Activated effector memory CD4-positive, alpha-beta T cell treated with anti-CD3 and anti-CD28 coated beads, Interleukin-2, amount 50 U/mL, for 16 hours (primary cell): ENCODE results near the gene AGPAT3.

Experiments used
- DNase-seq: peaks from one replicate; pipeline ENCODE4 v3.0.0-alpha.2; 2020

Gene AGPAT3

DNA sequence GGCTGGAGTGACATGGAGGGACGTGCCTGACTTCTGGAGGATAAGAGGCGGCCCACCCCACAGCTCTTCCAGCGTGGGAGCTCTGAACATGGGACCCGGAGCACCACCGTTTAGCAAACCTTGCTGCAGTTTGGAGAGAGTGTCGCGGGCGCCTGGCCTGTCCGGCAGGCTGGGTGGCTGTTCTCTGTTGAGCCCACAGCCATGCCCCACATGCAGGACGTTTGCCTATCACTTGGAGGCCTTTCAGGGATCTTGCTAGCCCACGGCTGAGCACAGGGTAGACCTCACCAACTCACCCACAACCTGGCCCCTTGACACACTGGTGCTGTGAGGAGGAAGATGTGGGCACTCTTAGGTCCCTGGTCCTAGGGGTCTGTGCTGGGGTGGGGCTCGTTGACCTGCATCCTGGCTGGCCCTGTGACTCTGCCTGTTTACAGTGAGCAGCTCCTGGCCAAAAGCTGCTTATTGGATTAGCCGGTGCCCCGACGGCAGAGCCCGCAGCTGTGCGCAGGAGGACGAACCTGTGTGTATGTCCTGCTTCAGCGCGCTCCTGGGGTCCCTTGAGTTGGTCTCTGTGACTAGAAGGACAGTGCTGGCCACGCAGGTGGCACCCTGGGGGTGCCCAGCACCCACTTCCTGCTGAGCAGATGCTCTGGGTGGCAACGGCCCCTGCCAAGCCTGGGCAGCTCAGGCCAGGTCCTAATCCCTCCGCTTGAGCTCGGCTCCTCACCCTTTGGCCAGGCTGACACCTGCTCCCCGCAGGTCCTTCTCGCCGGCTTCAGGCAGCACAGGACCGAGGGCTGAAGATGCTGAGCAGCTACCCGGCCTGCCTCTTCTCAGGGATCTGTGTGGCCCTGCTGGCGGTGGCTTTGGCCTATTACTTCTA lies 74.7 kb downstream of the AGPAT3 start:
- DNase-seq = no peak

DNA sequence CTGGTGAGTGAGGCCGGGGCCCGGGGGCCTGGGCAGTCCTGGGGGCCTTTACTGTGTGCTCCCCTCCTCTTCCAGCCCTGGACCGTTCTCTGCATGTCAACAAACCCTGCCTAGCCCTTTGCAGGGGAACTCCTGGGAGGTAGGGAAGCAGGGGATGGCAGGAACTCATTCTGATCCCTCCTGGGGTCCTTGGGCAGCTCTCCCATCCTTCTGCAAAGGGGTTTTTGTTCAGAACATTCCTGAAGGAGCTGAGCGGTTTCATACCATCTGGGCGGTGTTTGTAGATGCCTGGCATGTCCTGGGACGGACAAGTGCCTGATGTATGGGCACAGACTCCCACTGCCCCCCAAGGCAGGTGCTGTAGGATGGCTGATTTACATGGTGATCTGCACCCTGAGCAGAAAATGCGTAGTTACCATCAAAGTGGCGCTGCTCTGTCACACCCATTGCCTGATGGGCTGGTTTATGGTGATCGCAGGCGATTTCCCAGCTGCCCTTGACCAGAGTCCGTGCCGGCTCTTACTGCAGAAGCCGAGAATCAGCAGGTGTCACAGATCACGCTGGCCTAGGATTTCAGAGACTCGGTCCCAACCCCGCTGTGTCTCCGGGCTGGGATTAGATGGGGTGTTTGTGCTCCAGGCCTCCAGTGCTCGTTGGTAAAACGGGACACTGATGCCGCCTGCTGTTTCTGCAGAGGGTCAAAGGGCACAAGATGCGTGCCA lies 75.5 kb downstream of the AGPAT3 start:
- no peak for DNase-seq

DNA sequence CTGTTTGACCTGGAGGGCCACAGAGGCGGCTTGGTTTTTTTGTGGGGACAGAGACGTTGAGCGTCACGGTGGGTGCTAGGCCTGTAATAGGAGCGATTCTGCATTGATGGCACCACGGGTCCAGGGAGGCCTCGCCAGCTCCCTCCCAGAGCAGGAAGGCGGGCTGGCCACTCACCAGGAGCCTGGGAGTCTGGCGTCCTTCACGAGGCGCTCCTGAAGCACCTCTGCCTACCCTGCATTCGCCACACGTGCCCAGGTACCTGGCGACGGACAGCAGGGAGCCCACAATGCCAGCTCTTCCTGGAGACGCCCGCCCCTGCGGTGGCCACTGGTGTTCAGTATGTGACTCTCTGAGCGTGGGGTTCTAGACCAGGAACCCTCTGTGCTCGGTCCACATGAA lies 77.2 kb downstream of the AGPAT3 start:
- no peak for DNase-seq

DNA sequence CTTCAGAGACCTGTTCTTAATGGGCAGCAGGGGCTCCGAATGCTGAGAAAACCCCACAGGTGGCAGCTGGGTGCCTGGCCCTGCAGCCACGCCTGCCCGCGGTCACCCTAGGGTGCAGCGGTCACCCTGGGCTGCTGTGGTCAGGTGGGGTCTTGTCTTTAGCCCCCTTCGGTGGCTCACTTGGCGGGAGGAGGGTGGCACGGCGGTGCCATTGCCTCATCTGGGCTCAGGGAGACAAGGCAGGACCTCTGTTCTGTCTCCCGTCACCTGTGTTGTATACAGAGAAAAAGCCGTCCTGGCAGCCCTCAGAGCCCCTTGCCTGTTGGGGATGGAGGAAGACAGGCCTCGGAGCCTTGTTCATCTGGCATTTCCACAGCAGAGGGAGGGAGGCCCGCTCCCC lies 77.6 kb downstream of the AGPAT3 start:
- DNase-seq = no peak

DNA sequence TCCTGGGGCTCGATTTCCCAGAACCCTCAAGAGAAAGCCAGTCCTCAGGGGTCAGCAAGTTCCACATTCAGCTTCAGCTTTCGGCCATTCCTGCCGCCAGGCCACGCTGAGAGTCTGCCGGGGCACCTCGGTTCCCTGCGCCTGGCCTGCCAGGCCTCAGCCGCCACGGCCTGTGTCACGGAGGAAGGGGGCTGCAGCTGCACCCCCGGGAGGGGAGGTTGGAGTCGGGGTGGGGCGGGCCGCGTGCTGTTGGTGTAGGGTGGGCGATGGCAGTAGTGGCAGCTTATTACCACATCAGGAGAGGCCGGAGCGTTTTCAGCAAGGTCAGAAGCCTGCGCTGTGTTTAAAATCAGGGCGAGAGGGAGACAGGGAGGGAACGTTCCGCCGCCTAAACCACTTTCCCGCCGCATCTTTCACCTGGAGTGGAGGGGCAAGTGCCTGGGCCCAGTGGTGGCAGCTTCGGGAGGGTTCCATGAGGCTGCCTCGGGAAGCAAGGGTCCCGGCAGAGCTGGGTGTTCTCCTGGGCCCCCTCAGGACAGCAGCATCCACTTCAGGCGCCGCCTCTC lies 78.6 kb downstream of the AGPAT3 start:
- no peak for DNase-seq

DNA sequence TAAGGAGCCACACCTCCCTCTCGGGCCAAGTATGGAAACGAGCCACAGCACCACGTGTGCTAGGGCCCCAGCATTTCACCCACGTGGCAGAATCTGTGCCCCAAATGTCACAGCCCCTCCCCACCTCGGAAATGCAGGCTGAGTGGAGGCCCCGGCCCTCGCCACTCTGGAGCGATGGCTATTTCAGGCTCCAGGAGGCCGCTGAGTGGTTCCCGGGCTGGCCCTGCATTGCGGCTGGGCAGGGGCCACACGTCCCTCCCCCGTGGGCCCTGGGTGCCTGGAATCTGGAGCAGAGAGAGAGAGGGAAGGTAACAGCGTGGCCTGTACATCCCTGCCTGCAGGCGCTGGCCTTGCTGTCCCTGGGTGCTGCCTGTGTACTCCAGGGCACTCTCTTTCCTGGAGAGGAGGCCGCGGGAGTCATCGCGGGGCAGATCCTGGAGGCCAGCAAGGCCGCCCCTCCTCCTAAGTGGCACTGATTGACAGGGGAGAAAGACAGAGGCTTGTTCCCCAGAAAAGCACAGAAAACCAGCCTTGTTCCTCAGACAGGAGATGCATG lies 79.1 kb downstream of the AGPAT3 start:
- DNase-seq = no peak

DNA sequence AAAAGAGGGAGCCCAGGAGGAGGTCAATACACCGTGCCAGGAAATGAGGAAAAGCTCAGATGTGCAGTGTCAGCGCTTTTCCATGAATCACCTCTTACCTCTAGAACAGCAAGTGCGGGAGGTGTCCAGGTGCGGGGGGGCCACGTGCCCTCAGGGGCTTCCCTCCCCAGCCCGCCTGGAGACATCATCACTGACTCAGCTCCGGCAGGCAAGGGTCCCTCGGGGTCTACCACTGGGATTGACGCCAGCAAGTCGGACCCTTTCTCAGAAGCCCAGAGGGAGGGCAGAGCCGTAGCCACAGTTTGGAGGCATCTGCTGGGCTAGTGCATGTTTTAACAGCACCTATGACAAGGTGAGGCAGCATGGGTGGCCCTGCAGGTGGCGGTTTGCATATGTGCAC lies 79.7 kb downstream of the AGPAT3 start:
- DNase-seq = no peak

DNA sequence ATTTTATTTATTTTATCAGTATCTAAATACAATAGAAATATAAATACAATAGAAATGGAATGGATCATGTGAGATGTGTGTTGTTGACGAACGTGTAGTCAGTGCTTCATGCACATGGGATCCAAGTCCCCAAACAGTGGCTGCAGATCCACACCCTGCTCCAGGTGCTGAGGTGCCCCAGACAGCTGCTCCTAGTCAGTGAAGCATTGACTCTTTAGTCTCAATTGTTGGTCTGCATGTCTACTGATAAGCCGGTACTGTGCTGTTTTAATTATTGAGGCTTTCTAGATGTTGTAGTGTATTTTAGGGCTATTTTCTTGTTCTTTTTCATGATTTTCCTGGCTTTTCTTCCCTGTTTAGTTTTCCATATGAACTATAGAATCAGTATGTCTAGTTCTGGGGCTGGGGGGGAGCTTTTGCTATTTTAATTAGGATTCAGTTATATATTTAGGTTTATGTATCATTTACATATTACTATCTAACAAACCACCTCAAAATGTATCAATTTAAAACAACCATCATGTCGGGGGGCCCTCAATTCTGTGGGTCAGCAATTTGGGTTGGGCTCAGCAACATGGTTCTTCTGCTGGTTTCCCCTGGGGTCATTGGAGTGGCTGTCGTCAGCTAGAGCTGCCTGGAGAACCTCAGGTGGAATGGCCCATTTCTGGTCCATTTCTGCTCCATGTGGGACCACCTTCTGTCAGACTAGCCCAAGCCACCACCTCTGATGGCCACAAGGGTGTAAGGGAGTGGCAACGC lies 83.9 kb downstream of the AGPAT3 start:
- no peak for DNase-seq

DNA sequence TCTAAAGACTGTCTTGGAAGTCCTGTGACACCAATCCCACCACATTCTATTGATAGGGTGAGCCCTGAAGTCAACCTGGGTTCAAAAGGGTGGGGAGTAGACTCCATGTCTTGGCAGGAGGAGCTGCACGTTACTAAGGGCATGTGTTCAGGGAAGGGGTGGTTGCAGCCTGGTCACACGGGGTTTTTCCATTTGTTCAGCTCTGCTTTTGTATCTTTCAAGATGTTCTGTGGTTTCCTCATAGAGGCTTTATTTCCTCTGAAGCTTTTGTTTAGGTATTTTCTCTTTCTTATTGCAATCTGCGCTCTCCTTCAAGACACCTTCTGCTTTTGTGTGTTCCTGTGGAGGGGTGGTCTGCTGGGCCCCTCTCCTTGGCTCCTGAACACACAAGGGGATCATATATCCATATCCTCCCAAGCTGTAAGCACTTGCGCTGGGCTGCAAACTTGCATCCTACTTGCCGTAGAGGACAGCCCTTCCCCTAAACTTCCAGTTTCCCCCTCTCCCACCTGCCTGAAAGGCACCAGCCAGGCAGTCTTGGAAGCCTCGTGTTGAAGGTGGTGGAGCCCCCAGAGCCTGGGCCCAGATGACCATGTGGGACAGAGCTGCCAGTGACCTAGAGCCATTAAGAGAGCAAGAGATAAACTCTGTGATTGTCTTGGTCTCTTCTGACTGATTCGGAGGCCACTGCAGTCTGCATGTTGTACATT lies 84.6 kb downstream of the AGPAT3 start:
- no peak for DNase-seq

DNA sequence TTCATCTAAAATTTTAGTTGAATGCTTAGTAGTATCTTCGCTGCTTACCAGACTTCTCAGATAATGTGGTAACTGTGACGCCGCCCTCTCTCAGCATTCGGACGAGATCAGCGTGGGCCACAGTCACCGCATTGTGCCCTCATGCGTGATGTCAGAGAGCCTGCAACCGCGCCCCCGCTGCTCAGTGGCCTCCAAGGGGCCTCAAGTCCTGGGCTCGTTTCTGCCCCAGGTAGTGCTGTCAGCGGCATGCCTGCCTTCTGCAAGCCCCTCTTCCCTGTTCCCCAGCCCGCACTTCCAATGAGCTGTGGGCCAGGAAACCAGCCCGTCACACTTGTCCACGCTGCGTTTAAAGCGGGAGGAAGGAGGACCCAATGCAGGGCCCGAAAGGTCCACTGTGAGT lies 85.5 kb downstream of the AGPAT3 start:
- no peak for DNase-seq

DNA sequence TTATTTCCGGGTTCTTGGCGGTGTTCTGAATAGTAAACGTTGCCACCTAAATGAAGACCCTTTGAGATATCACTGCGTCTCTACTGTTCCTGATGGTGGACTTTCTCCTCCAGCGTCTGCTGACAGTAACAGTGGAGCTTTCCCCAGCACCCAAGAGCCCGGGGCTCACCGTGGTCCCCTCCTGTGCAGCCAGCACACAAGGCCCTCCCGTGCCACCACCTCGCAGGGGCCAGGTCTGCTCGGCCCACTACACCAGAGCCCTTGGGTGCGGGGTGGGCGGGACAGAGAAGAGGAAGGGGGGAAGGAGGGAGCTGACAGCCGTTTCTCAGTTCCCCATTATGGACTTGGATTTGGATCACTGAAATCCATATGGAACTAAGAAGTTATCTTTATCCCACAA lies 85.9 kb downstream of the AGPAT3 start:
- no peak for DNase-seq

DNA sequence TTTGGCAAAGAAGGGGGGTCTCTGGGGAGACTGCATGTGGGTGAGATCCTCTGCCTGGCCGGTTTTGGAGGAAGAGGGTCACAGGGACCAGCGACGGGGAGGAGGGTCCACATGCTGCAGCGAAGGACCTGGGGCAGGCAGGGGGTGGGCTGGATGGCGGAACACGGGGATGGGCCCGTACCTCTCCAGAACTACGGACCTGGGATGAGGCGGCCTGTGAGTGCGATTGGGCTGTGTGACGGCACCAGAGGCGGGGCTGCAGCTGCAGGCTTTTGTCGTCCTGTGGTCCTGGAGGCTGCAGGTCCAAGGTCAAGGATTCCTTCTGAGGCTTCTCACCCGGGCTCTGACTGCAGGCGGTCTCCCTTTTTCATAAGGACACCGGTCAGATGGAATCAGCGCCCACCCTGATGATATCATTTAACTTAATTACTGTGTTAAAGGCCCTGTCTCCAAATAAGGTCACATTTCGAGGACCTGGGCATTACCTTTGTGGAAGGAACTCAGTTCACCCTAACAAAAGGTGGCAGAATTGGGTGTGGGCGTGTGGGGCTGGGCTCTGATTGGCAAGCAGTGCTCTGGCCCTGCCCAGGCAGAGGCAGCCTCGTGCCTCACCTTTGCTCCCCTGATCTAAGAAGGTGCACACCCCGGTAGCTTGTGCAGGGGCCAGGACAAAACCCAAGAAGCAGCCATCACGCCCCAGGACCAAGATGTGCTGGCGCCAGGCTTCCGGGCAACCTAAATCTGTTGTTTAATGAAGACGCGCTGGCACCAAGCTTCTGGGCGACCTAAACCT lies 87.1 kb downstream of the AGPAT3 start:
- no peak for DNase-seq

DNA sequence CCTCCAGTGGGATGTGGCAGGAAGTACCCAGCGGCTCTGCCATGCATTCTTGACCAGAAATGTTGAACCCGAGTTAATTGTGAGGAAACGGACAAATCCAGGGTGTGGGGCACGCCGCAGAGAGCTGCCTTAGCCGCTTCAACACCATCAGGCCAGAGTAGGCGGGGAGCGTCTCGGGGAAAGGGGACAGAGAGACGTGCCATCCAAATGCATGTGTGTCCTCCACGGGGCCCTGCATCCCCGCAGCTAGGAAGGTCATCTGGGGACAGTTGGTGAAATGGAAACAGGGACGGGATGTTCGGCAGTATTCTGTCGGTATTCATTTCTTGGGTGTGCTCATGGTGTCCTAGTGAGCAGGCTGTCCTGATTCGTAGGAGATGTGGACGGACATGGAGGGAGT lies 88.0 kb downstream of the AGPAT3 start:
- no peak for DNase-seq

DNA sequence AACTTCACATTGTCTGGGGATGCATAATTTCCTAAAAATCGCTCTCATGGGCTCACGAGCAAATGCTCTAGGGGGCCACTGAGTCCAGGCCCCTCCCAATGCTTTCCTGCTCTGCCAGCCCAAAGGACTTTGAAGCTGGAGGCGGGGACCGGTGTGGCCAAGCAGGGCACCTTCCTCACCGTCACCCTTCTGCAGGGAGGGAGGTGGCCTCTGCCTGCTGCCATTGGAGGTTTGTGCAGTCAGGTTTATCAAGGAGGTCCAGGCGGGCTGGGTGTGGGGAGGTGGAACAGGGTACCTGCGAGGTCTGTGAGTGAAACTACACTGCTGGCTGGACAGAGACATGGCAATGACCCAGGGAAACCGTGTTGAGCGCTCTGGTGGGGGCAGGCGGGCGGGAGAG lies 89.0 kb downstream of the AGPAT3 start:
- no peak for DNase-seq

DNA sequence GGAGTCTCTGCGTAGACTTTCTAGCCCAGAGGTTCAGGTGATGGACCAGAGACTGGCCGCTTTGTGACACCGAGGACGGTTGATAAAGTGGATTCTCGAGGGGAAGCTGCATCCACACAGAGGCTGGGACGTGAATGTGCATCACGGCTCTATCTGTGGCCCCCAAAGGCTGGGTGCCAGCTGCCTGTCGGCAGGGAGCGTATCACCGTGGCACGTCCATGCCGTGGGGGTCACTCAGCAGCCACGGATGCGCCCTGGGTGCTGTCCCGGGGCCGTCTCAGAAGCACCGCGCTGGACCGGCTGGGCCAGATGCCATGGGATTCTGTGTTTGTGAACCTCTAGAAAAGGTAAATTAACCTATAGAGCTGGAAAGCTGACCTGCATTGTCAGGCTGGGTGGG lies 89.9 kb downstream of the AGPAT3 start:
- no peak for DNase-seq

DNA sequence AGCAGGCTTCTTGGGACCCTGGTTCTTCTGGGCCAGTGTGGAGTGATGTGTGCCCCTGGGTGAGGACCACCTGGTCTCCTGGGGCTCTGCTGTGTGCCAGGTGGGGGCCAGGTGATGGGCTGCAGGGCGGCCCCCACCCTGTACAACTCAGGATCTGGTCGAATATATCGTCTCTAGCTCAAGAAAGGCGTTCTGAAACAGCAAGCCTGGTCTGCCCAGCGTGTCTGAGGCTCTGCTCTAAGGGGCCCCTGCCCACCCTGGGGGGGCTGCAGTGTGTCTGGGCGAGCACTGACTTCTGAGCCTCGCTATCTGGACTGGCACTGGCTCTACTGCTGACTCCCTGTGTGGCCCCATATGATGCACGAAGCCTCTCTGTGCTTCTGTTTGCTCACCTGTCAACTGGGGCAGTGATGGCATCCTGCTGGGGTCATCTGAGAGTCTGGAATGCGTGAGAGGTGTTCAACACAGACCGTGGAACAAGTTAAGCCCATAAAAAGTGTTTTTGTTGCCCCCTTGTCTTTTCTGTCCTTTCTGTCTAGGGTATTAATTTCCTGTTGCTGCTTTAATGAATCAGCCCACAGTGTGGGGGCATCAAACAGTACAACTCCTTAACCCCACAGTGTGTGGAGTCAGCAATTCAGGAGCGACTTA lies 91.1 kb downstream of the AGPAT3 start:
- no peak for DNase-seq

DNA sequence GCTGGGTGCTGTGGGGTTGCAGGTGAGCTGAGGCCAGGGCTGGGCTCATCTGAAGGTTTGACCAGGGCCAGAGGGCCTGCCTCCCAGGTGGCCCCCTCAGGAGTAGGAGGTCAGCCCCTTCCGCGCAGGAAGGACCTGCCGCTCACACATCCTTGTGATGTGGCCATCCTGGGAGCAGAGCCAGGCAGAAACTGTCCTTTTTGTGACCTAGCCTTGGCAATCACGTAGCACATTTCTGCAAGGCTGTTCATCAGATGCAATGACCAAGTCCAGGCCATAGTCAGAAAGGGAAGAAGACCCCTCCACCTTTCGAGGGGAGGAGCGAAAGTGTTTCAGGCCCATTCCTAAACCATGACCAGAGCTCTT lies 91.6 kb downstream of the AGPAT3 start:
- no peak for DNase-seq

DNA sequence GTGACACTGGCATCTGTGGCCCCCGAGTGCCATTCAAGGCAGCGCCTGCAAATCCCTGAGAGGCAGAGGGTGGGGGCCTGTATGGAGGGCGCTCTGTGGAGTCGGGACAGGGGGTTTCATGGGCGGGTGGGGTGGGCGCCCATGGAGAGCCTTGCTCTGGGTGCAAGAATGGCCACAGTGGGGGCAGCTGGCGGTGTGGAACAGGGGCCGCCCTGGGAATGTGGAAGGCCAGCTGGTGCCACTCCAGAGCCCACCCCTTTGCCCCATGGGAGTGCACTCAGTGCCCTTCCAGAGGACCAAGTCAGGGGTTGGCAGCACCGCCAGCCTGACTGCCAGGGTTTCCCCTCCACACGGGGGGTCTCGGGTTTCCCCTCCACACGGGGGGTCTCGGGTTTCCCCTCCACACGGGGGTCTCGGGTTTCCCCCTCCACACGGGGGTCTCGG lies 92.1 kb downstream of the AGPAT3 start:
- no peak for DNase-seq

DNA sequence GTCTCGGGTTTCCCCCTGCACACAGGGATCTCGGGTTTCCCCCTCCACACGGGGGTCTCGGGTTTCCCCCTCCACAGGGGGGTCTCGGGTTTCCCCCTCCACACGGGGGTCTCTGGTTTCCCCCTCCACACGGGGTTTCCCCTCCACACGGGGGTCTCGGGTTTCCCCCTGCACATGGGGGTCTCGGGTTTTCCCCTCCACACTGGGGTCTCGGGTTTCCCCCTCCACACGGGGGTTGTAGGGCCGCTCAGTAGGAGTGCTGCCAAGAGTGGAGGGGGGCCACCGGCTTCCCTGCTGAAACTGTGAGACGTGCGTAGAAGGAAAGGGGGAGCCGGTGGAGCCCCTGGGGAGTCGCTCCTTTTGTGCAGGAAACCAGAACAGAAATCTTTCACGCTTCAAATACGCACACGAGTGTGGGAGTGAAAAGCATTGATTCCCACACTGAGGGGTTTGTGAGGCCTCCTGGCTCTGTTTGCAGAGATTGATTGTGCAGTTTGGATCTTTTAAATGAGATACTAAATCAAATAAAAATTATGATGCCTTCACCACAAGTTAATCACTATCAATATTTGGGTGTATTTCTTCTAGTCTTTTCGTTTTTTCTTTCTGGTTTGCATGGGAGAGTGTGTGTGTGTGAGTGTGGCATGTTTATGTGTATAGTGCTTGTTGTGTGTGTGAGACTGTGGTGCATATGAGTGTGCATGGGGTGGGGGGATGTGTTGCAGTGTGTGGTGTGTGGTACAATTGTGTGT lies 92.8 kb downstream of the AGPAT3 start:
- no peak for DNase-seq
